Measurements from ENCODE around the gene NID1.

Gene NID1

DNA sequence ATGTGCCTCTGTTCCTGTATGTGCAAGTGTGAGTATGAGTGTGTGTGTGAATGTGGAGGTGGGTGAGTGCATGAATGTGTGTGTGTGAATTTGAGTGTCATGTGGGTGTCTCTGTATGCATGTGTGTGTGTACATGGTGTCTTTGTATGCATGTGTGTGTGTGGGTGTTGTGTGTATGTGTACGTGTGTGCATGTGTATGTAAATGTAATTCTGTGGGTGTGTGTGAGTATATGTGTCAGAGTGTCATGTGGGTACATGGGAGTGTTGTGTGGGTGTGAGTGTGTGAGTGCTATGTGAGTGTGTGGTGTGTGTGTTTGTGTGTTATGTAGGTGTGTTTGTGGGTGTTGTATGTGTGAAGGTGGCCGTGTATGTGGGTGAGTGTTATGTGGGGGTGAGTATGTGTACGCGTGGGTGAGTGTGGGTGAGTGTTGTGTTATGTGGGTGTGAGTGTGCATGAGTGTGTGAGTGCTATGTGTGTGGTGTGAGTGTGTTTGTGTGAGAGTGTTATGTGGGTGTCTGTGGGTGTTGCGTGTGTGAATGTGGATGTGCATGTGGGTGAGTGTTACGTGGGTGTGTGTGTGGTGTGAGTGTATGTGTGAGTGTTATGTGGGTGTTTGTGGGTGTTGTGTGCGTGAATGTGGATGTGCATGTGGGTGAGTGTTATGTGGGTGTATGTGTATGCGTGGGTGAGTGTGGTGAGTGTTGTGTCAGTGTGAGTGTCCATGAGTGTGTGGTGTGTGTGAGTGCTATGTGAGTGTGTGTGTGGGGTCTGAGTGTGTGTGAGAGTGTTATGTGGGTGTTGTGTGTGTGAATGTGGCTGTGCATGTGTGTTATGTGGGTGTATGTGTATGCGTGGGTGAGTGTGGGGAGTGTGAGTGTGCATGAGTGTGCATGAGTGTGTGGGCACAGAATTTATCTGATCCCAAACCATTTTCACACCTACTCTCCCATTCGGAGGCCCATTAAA, 36.6 kb upstream of the NID1 start:
- Histone ChIP-seq H3K4me1 (ENCODE audit: low read length) (no peaks in the 10 kb centered on the region), H3K27ac (ENCODE audit: low read length) (no peak overlapping the region), H3K27me3 (replicated peaks; ENCODE audit: insufficient read depth, low read length) (no peaks in the 10 kb centered on the region), H4K20me1 (ENCODE audit: insufficient read depth, low read length) (no peaks in the 10 kb centered on the region), H3K9me2 (replicated peaks; ENCODE audit: insufficient read depth, low read length) (no peaks in the 10 kb centered on the region), H3K4me2 (ENCODE audit: low read depth, low read length) (no peak overlapping the region), H3K9ac (ENCODE audit: low read length) (no peak overlapping the region), H3F3A (ENCODE audit: insufficient read depth, low read length) (no peaks in the 10 kb centered on the region), H3K79me2 (ENCODE audit: low read length) (no peaks in the 10 kb centered on the region), H3K9me3 (replicated peaks; ENCODE audit: insufficient read depth, low read length) (no peaks in the 10 kb centered on the region), H3K4me3 (ENCODE audit: low read length) (no peak overlapping the region), H3K36me3 (replicated peaks; ENCODE audit: insufficient read depth, low read length) (no peaks in the 10 kb centered on the region), H2AFZ (ENCODE audit: low read length) (no peak overlapping the region)
- TF ChIP-seq EZH2phosphoT487 (IDR thresholded peaks at IDR 0.05; ENCODE audit: low read length), result no peak
- TF ChIP-seq EZH2 (optimal IDR thresholded peaks at IDR 0.05; ENCODE audit: low read depth, low read length), result no peak
- DNase-seq, result no peak

DNA sequence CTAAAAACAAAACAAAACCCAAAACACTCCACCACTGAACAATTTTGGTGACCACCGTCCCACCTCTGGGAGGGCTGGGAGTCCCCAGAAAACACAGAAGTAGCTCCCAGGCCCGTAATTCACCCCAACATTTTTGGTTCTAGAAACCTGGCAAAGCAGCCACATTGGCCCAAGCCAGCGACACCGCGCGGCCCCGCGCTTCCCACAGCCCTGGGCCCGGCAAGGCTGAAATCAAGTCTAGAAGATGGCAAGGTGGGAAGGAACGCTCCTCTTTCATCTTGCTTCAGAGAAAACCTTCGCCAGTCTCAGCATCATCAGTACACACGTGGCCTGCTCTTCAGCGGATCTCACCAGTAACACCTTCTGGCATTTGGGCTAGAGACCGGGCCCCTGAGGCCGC, 35.9 kb upstream of the NID1 start:
- no peak for TF ChIP-seq CTCF (IDR thresholded peaks at IDR 0.05; ENCODE audit: low read length)
- no peak for TF ChIP-seq EZH2 (optimal IDR thresholded peaks at IDR 0.05; ENCODE audit: low read depth, low read length)
- TF ChIP-seq EZH2phosphoT487 (IDR thresholded peaks at IDR 0.05; ENCODE audit: low read length), result no peak
- Histone ChIP-seq H2AFZ (ENCODE audit: low read length) (no peak overlapping the region), H3K9ac (ENCODE audit: low read length) (no peak overlapping the region)

DNA sequence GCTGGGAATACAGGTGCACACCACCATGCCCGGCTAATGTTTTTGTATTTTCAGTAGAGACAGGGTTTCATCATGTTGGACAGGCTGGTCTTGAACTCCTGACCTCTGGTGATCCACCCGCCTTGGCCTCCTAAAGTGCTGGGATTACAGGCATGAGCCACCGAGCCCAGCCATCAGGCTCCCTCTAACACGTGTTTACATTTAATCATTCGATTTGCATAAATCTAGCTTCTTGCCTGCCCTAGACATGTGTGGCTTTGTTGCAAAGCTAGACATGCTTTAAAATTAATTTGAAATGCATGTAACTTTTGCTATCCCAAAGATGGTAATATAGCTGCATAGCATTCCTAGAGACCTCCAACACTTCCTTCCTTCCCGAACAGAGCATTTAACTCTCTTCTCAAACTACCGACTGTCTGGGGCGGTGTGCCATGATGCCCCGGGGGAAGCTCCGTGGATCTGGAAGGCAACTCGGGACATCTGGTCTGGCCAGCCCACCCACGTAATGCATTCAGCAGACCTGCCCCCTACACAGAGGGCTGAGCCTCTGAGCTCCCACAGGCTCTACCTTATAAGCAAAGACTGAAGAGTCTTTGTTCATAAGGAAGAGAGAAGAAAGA, 34.6 kb upstream of the NID1 start:
- TF ChIP-seq CTCF (IDR thresholded peaks at IDR 0.05; ENCODE audit: low read length) (no peak), EZH2phosphoT487 (IDR thresholded peaks at IDR 0.05; ENCODE audit: low read length) (no peak), EZH2 (optimal IDR thresholded peaks at IDR 0.05; ENCODE audit: low read depth, low read length) (no peak)

More for the DNA sequence above, 35.9 kb upstream of the NID1 start:
- H4K20me1 ChIP-seq (ENCODE audit: insufficient read depth, low read length), result no peaks in the 10 kb centered on the region
- H3F3A ChIP-seq (ENCODE audit: insufficient read depth, low read length), result no peaks in the 10 kb centered on the region
- H3K36me3 ChIP-seq (replicated peaks; ENCODE audit: insufficient read depth, low read length), result no peaks in the 10 kb centered on the region
- no peak for DNase-seq
- no peak overlapping the region for H3K4me2 ChIP-seq (ENCODE audit: low read depth, low read length)
- no peak overlapping the region for H3K27ac ChIP-seq (ENCODE audit: low read length)
- no peaks in the 10 kb centered on the region for H3K4me1 ChIP-seq (ENCODE audit: low read length)
- no peaks in the 10 kb centered on the region for H3K9me2 ChIP-seq (replicated peaks; ENCODE audit: insufficient read depth, low read length)
- no peak overlapping the region for H3K4me3 ChIP-seq (ENCODE audit: low read length)
- no peaks in the 10 kb centered on the region for H3K9me3 ChIP-seq (replicated peaks; ENCODE audit: insufficient read depth, low read length)
- H3K79me2 ChIP-seq (ENCODE audit: low read length), result no peaks in the 10 kb centered on the region
- H3K27me3 ChIP-seq (replicated peaks; ENCODE audit: insufficient read depth, low read length), result no peaks in the 10 kb centered on the region

More for the DNA sequence above, 34.6 kb upstream of the NID1 start:
- no peak overlapping the region for H3K4me2 ChIP-seq (ENCODE audit: low read depth, low read length)
- H3K9ac ChIP-seq (ENCODE audit: low read length), result no peak overlapping the region
- no peak overlapping the region for H3K27ac ChIP-seq (ENCODE audit: low read length)
- no peak overlapping the region for H3K4me3 ChIP-seq (ENCODE audit: low read length)
- no peaks in the 10 kb centered on the region for H3K9me2 ChIP-seq (replicated peaks; ENCODE audit: insufficient read depth, low read length)
- no peaks in the 10 kb centered on the region for H4K20me1 ChIP-seq (ENCODE audit: insufficient read depth, low read length)
- no peaks in the 10 kb centered on the region for H3K36me3 ChIP-seq (replicated peaks; ENCODE audit: insufficient read depth, low read length)
- H3K27me3 ChIP-seq (replicated peaks; ENCODE audit: insufficient read depth, low read length), result no peaks in the 10 kb centered on the region
- H3F3A ChIP-seq (ENCODE audit: insufficient read depth, low read length), result no peaks in the 10 kb centered on the region
- H3K9me3 ChIP-seq (replicated peaks; ENCODE audit: insufficient read depth, low read length), result no peaks in the 10 kb centered on the region
- no peak overlapping the region for H2AFZ ChIP-seq (ENCODE audit: low read length)
- no peaks in the 10 kb centered on the region for H3K79me2 ChIP-seq (ENCODE audit: low read length)
- H3K4me1 ChIP-seq (ENCODE audit: low read length), result no peaks in the 10 kb centered on the region
- DNase-seq, result no peak
